ENCODE measurements around the gene DLGAP4.

DLGAP4 gene

DNA sequence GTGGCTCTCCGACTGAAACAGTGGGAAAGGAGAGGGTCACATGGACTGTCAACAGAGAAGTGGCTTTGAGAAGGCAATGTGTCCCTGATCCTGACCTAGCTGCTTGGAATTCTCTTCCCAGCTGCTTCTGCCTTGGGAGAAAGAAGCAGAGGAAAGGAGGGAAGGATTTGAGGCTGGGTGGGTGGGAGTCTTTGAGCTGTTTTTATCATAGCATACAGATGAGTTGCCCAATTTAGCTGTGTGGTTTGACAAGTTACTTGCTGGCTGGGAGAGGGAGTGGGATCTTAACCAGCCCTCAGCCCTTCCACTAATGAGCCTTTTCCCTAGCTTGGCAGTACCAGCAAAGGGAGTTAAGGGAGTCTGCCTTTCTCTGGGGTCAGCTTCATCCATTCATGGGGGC is 184.1 kb downstream of the DLGAP4 start:
- DNase-seq (ENCODE audit: low read depth) = no peak
- no peak overlapping the region for H3K4me3 ChIP-seq (ENCODE audit: low read length)
- TF ChIP-seq, protein P1, sequence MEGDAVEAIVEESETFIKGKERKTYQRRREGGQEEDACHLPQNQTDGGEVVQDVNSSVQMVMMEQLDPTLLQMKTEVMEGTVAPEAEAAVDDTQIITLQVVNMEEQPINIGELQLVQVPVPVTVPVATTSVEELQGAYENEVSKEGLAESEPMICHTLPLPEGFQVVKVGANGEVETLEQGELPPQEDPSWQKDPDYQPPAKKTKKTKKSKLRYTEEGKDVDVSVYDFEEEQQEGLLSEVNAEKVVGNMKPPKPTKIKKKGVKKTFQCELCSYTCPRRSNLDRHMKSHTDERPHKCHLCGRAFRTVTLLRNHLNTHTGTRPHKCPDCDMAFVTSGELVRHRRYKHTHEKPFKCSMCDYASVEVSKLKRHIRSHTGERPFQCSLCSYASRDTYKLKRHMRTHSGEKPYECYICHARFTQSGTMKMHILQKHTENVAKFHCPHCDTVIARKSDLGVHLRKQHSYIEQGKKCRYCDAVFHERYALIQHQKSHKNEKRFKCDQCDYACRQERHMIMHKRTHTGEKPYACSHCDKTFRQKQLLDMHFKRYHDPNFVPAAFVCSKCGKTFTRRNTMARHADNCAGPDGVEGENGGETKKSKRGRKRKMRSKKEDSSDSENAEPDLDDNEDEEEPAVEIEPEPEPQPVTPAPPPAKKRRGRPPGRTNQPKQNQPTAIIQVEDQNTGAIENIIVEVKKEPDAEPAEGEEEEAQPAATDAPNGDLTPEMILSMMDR (conservative IDR thresholded peaks at IDR 0.05; ENCODE audit: low read length) = no peak

DNA sequence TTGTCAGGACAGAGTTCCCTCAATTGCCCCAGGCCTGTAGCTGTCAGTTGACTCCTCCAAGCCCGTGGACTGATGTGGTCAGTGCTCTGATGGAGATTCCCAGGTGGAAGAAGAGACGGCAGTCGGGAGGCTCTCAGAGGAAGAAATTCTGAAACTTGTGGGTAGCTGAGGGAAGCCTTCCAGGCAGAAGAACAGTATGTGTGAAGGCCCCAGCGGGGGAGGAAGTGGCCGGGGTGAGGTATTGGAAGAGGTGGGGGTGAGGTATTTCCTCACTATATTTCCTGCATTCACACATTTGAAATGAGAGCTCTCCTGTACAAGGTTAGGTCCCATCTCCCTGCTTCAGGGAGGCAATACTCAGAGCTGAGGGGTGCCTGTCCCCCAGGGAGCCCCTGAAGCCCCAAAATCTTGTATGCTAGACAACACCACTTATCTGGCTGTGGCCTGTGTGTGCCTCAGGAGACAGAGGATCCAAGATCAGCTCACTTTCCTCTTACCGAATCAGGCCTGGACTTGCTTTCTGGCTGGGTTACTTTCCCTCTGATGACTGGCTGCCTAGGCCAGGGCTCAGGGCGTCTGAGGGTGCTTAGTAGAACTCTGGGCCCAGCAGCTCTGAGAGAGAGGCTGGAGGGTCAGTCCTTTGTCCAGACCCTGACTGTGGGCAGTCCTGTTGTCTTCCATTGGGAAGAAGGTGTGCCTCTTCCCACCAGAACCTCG is 185.9 kb downstream of the DLGAP4 start:
- TF ChIP-seq, protein P1 (conservative IDR thresholded peaks at IDR 0.05; ENCODE audit: low read length) = no peak
- DNase-seq (ENCODE audit: low read depth) = no peak
- no peak overlapping the region for H3K4me3 ChIP-seq (ENCODE audit: low read length)

DNA sequence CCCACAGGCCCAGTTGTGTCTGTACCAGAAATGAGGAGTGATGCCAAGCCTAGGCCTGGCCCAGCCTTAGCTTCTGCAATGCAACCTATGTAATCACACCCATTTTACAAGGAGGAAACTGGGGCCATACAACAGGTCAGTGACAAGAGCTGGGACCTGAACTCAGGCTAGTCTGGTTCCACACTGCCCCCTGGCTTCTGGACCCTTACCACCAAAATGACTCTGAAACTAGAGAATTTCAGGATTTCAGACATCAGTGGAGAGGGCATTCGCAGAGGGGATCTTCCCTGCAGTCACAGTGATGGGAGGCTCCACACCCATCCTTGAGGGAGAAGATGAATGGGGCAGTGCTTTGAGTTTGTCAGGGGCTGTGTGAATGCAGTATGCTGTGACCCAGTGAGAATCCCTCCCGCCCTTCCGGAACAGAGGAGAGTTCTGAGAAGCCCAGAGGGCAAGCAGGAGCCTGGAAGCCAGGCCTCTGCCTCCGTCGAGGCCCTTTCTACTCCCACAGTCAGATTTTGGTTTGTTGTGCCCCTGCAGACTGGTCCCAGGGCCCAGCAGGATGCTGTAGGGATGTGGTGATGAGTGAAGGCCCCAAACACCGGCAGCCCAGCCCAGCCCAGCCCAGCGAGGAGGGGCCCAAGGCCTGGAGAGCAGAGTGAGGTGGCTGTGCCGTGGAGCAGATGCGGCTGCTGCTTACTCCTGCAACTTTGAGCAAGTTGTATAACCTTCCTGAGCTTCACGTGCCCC is 187.1 kb downstream of the DLGAP4 start:
- TF ChIP-seq, protein P1 (conservative IDR thresholded peaks at IDR 0.05; ENCODE audit: low read length) = peak; percentile 36
- no peak overlapping the region for H3K4me3 ChIP-seq (ENCODE audit: low read length)
- no peak for DNase-seq (ENCODE audit: low read depth)

DNA sequence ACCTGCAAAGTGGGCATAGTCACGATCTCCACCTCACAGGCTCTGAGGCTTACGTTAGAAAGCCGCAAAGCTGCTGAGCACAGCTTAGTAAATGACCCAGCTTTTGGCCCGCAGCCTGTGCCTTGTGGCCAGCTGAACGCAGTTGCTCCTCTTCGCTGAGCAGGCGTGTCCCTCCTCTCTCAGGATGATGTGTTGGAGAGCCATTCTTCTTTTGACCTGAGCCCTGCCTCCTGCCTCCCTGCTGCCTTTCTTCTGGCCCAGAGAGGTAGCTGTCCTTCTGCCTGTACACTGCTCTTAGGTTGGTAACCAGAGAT is 187.6 kb downstream of the DLGAP4 start:
- DNase-seq (ENCODE audit: low read depth) = peak; percentile 86
- no peak overlapping the region for H3K4me3 ChIP-seq (ENCODE audit: low read length)
- TF ChIP-seq, protein P1 (conservative IDR thresholded peaks at IDR 0.05; ENCODE audit: low read length) = no peak

DNA sequence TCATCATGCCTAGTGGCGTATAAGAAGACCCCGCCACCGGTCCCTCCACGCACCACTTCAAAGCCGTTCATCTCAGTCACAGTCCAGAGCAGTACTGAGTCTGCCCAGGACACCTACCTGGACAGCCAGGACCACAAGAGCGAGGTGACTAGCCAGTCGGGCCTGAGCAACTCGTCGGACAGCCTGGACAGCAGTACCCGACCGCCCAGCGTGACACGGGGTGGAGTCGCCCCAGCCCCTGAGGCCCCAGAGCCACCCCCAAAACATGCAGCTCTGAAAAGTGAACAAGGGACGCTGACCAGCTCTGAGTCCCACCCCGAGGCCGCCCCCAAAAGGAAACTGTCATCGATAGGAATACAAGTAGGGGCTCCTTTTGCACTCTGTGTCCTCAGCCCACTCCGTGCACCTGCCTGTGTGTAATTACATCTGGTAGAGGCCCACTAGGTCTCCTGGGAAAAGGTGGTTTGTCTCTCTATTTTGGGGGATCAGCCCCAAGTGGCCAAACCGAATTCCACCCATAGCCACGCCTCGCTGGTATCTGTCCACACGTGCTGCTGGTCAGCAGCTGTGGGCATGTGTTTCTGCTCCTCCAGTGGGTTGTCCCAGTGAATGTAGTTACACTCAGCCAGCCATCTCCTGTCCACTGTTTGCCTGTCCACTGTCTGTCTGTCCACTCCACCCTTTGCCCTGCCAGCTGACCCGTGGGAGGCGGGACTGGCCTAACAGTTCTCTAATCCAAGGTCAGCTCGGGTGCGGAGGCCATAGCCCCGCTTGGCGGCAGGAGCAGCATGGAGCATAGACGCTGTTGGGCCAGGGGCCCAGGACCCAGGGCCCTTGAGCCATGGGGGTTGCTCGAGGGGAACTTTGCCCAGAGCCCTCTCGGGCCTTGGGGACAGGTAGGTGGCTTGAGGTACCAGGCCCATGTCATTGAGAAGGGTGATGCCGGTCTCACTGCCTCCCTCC is 190.8 kb downstream of the DLGAP4 start:
- no peak overlapping the region for H3K4me3 ChIP-seq (ENCODE audit: low read length)
- no peak for DNase-seq (ENCODE audit: low read depth)
- TF ChIP-seq, protein P1 (conservative IDR thresholded peaks at IDR 0.05; ENCODE audit: low read length) = no peak

DNA sequence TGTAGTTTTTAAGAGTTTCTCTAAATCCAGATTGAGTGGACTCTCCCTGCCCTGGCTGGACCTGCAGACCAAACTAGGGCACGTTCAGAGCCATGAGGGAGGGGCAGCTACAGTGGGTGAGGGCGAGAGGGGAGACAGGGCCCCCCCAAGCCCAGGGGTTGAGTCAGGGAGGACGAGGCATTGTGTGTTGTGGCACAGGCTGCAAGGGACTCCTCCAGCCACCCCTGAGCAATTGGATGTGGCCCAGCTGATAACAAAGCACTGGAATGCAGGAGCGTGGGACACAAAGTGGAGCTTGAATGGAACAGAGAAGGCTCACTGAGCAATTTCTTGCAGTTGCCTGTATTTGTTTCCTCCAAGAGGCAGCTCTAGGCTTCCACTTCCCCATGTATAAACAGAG is 191.7 kb downstream of the DLGAP4 start:
- TF ChIP-seq, protein P1 (conservative IDR thresholded peaks at IDR 0.05; ENCODE audit: low read length) = no peak
- no peak for DNase-seq (ENCODE audit: low read depth)
- no peak overlapping the region for H3K4me3 ChIP-seq (ENCODE audit: low read length)

Measured in AG10803 (cell line).